Type B pancreatic cell (in vitro differentiated cells): ENCODE measurements around the gene CAMK2A. TPM values are rescaled to one million over a fixed set of nuclear protein-coding genes. Genes with fewer than 3 reads are reported as not detected.

Experiments used
- DNase-seq: peaks from one replicate; pipeline ENCODE4 v3.0.0; 2021; ENCODE audit warnings: mixed read lengths; ENCODE audit not compliant: unreplicated experiment; ENCODE audit errors: extremely low spot score
- H3K27ac Mint-ChIP-seq: 2 replicates; pipeline ENCODE4 v1.8.0; 2021; ENCODE audit warnings: mild to moderate bottlenecking, mixed read lengths
- H3K27me3 Mint-ChIP-seq: 2 replicates; pipeline ENCODE4 v1.8.0; 2021; ENCODE audit warnings: mixed read lengths
- H3K36me3 Mint-ChIP-seq: 2 replicates; pipeline ENCODE4 v1.8.0; 2021; ENCODE audit warnings: mixed read lengths
- H3K4me1 Mint-ChIP-seq: one replicate; pipeline ENCODE4 v1.8.0; 2021; ENCODE audit warnings: mixed read lengths; ENCODE audit not compliant: unreplicated experiment
- H3K4me3 Mint-ChIP-seq: 2 replicates; pipeline ENCODE4 v1.8.0; 2021; ENCODE audit warnings: mild to moderate bottlenecking, mixed read lengths
- H3K9me3 Mint-ChIP-seq: 2 replicates; pipeline ENCODE4 v1.8.0; 2021; ENCODE audit warnings: mixed read lengths
- CTCF ChIP-seq: fragments of 200-600 bp; sonication (generic); conservative IDR thresholded peaks from 2 replicates; pipeline ENCODE4 v1.5.0; 2021; ENCODE audit warnings: antibody characterized with exemption, mild to moderate bottlenecking
- total RNA-seq: library from RNA; stranded (reverse); gene quantifications from 2 replicates; pipeline ENCODE4 v1.2.1, GENCODE V29; 2021; ENCODE audit warnings: low replicate concordance

CAMK2A gene
- total RNA-seq, 1 donor from 2014 or later: 3.7 TPM

- peaks cover 19% of the 10 kb centered on the region for H3K27me3 Mint-ChIP-seq
- no peak for TF ChIP-seq CTCF
- H3K4me1 Mint-ChIP-seq: peaks cover 9% of the 10 kb centered on the region
- no peak for DNase-seq
- no peaks in the 10 kb centered on the region for H3K36me3 Mint-ChIP-seq
- H3K9me3 Mint-ChIP-seq: no peaks in the 10 kb centered on the region
- no peak overlapping the region for H3K4me3 Mint-ChIP-seq
- H3K27ac Mint-ChIP-seq: no peak overlapping the region
Observed at GRCh38 chr5:150288361-150288760, 1.2 kb downstream of the CAMK2A start.

GRCh38 chr5:150286820-150287219, 2.8 kb downstream of the CAMK2A start:
- Mint-ChIP-seq H3K27me3 (peaks cover 18% of the 10 kb centered on the region), H3K27ac (no peak overlapping the region), H3K4me3 (no peak overlapping the region), H3K4me1 (peaks cover 10% of the 10 kb centered on the region), H3K9me3 (no peaks in the 10 kb centered on the region), H3K36me3 (no peaks in the 10 kb centered on the region)
- no peak for DNase-seq
- peak; percentile 70 for TF ChIP-seq CTCF

DNA sequence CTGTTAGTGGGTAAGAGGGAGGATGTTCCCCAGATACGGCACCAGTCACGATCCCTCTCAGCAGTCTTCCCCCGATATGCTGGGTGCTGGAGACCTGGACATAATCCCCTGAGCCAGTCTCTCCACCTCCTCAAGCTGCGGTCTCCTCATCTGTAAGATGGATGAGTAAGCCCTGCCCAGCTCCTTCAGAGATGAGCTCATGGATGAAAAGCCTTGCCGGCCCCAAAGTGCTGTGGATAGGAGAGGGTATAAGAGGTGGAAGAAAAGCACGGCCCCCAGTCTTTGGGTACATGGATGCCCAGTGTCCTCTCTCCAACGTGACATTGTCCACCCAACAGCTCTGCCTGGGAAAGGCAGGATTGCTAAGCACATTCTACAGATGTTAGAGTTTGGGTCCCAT, 4.5 kb downstream of the CAMK2A start:
- H3K4me3 Mint-ChIP-seq: no peak overlapping the region
- no peak for DNase-seq
- H3K36me3 Mint-ChIP-seq: no peaks in the 10 kb centered on the region
- H3K27ac Mint-ChIP-seq: no peak overlapping the region
- TF ChIP-seq CTCF: no peak
- no peaks in the 10 kb centered on the region for H3K9me3 Mint-ChIP-seq
- H3K27me3 Mint-ChIP-seq: peaks cover 18% of the 10 kb centered on the region
- peaks cover 20% of the 10 kb centered on the region for H3K4me1 Mint-ChIP-seq

GRCh38 chr5:150284311-150284710, 5.3 kb downstream of the CAMK2A start:
- no peak overlapping the region for H3K4me3 Mint-ChIP-seq
- DNase-seq: no peak
- peaks cover 20% of the 10 kb centered on the region for H3K27me3 Mint-ChIP-seq
- peaks cover 28% of the 10 kb centered on the region for H3K4me1 Mint-ChIP-seq
- H3K9me3 Mint-ChIP-seq: no peaks in the 10 kb centered on the region
- no peak overlapping the region for H3K27ac Mint-ChIP-seq
- H3K36me3 Mint-ChIP-seq: no peaks in the 10 kb centered on the region
- TF ChIP-seq CTCF: no peak

GRCh38 chr5:150283904-150284303, 5.7 kb downstream of the CAMK2A start:
- Mint-ChIP-seq H3K9me3 (no peaks in the 10 kb centered on the region), H3K36me3 (no peaks in the 10 kb centered on the region), H3K27me3 (peaks cover 21% of the 10 kb centered on the region), H3K4me1 (peaks cover 33% of the 10 kb centered on the region), H3K4me3 (no peak overlapping the region), H3K27ac (no peak overlapping the region)
- no peak for TF ChIP-seq CTCF
- DNase-seq: no peak

DNA sequence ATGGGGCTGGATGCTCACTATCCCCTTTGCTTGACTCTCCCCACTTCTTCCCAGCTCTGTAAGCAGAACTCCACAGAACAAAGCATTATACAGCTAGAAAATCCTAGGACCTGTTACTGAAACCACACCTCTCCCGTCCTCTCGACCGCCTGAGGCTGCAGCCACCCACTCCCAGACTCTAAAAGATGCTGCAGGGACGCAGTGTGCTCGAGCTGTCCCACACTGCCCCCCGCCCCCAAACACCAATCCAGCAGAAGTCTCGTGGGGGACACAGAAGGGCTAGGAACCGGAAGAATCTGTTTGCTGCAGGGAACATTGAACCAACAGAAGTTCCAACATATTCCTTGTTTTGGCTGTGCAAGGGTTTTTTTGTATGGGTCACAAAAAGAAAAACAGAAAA, 7.6 kb downstream of the CAMK2A start:
- no peak for TF ChIP-seq CTCF
- no peak for DNase-seq
- no peaks in the 10 kb centered on the region for H3K36me3 Mint-ChIP-seq
- no peak overlapping the region for H3K27ac Mint-ChIP-seq
- peaks cover 41% of the 10 kb centered on the region for H3K4me1 Mint-ChIP-seq
- no peak overlapping the region for H3K4me3 Mint-ChIP-seq
- no peaks in the 10 kb centered on the region for H3K9me3 Mint-ChIP-seq
- peaks cover 10% of the 10 kb centered on the region for H3K27me3 Mint-ChIP-seq
